Ovary (tissue), 3 donors: ENCODE results near the gene TTC28.

Source experiments
- CTCF ChIP-seq, 3 donors: fragments of 450-650 bp in 2 of 3; fragments of 200-600 bp in 1 of 3; IDR thresholded peaks; one replicate each; pipeline versions ENCODE4 v1.5.1 to v1.8.0; 2016 to 2022; ENCODE audit warnings: antibody characterized with exemption in 3 of 3, mild to moderate bottlenecking in 1 of 3
- EP300 ChIP-seq: sonication (generic); formaldehyde crosslinking; IDR thresholded peaks from one replicate; pipeline ENCODE4 v1.6.1; 2017; ENCODE audit warnings: antibody characterized with exemption
- POLR2A ChIP-seq: fragments of 450-650 bp; IDR thresholded peaks from one replicate; pipeline ENCODE4 v1.6.1; 2017; ENCODE audit warnings: antibody characterized with exemption, mild to moderate bottlenecking, moderate library complexity
- donor health status: DM: no; HTN: no; CAD: no.

GRCh38 chr22:28703436-28703835 is 23.8 kb upstream of the TTC28 start:
- TF ChIP-seq CTCF (IDR thresholded peaks at IDR 0.05), result no peak
- TF ChIP-seq POLR2A, result no peak
- no peak for TF ChIP-seq EP300
